ENCODE results near the gene CHRM2.

DNA sequence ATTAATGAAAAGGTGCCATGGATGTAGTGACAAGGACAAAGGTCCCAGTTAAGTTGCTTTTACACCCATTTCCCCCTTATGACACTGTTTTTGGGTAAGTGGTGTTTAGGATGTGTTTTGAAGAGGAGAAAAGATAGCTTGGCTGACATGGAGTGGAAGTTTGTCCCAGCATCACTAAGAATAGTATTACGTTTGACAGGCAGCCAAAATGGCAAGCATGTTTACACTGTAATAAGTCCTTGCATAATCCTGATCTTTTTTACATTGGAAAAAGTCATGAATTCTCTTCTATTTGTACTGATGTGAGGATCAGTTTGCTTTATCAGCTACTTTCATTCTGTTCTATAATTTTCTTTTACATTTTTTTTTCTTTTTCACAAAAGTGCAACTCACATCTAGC lies 137.8 kb downstream of the CHRM2 start:
- TF ChIP-seq CTCF (conservative IDR thresholded peaks at IDR 0.05 in 1 of 2, IDR thresholded peaks at IDR 0.05 in 1 of 2; ENCODE audit: low read depth in 1 of 2, low read length in 2 of 2) (no peak), EZH2 (IDR thresholded peaks at IDR 0.05; ENCODE audit: low read length, missing control alignments) (no peak)
